GM12878 (cell line): Measurements from ENCODE around the gene ARAP1. TPM values are rescaled to one million over a fixed set of nuclear protein-coding genes. Genes with fewer than 3 reads are reported as not detected.

Source experiments
- ATAC-seq: fragments of 200-7000 bp; cut with Tn5 transposase; 3 replicates; pipeline ENCODE4 v1.9.1; 2020; ENCODE audit warnings: mild to moderate bottlenecking, moderate library complexity
- BruUV-seq: library from RNA; stranded (reverse); fragments of 400-500 nt; replicated peaks from 2 replicates; lab custom pipeline; 2021; lab: Mats Ljungman, UMichigan
- CTCF ChIA-PET: fragments of 300-600 bp; sonication (Branson Sonifier 250); formaldehyde crosslinking; extraction: SDS; loops from one replicate; lab custom pipeline; 2021; ENCODE audit warnings: inconsistent platforms; lab: Yijun Ruan, JAX
- POLR2A ChIA-PET: fragments of 350-600 bp; formaldehyde crosslinking; extraction: SDS; loops from one replicate; lab custom pipeline; 2021; ENCODE audit warnings: inconsistent platforms; lab: Charles Lee
- RAD21 ChIA-PET: fragments of 300-600 bp; sonication (Branson Sonifier 250); formaldehyde crosslinking; loops from one replicate; lab custom pipeline; 2023; ENCODE audit warnings: antibody characterized with exemption; ENCODE audit not compliant: unreplicated experiment; lab: Charles Lee
- SMC1A ChIA-PET: fragments of 300-600 bp; sonication (Branson Sonifier 250); formaldehyde crosslinking; loops from one replicate; lab custom pipeline; 2023; ENCODE audit not compliant: unreplicated experiment, uncharacterized antibody; lab: Charles Lee
- DNase-seq: peaks from one replicate; pipeline ENCODE4 v3.0.0-alpha.2; 2011; ENCODE audit warnings: low read depth, low spot score
- FAIRE-seq: peaks from 3 replicates; lab custom pipeline; 2011; peaks lifted over from hg19 to GRCh38; lab: Jason Lieb, UNC
- H2AFZ ChIP-seq: 2 replicates; pipeline ENCODE4 v1.6.0; 2011; ENCODE audit warnings: low read depth, low read length, control low read depth; ENCODE audit not compliant: control insufficient read depth
- H3K27ac ChIP-seq: 2 replicates; pipeline ENCODE4 v1.5.1; 2011; ENCODE audit warnings: control low read depth; ENCODE audit not compliant: control insufficient read depth, insufficient read depth
- H3K27me3 ChIP-seq, 2 experiments: replicated peaks in 1 of 2; 2 replicates each; pipeline versions ENCODE4 v1.6.0 to v1.6.1; 2011; ENCODE audit warnings: low read length in 1 of 2; ENCODE audit not compliant: control insufficient read depth in 2 of 2, insufficient read depth in 2 of 2
- H3K36me3 ChIP-seq, 2 experiments: 2 replicates each; pipeline ENCODE4 v1.5.1; 2011; ENCODE audit warnings: low read length in 1 of 2; ENCODE audit not compliant: control insufficient read depth in 2 of 2, insufficient read depth in 2 of 2
- H3K4me1 ChIP-seq: 2 replicates; pipeline ENCODE4 v1.6.1; 2011; ENCODE audit warnings: mild to moderate bottlenecking, low read length, moderate library complexity, mixed read lengths; ENCODE audit not compliant: control insufficient read depth, insufficient read depth
- H3K4me2 ChIP-seq: 2 replicates; pipeline ENCODE4 v1.6.0; 2011; ENCODE audit warnings: control low read depth; ENCODE audit not compliant: control insufficient read depth, insufficient read depth
- H3K4me3 ChIP-seq: fragments of 200-600 bp; sonication (generic); 2 replicates; pipeline ENCODE4 v1.5.1; 2016
- H3K79me2 ChIP-seq: 2 replicates; pipeline ENCODE4 v1.6.0; 2011; ENCODE audit warnings: low read length; ENCODE audit not compliant: control insufficient read depth, insufficient read depth
- H3K9ac ChIP-seq: 2 replicates; pipeline ENCODE4 v1.8.0; 2011; ENCODE audit warnings: low read length, control low read depth, mixed read lengths; ENCODE audit not compliant: control insufficient read depth, insufficient read depth
- H3K9me3 ChIP-seq: replicated peaks from 3 replicates; pipeline ENCODE4 v1.5.1; 2011; ENCODE audit warnings: mild to moderate bottlenecking, low read length; ENCODE audit not compliant: control insufficient read depth, insufficient read depth
- H4K20me1 ChIP-seq: 2 replicates; pipeline ENCODE4 v1.6.0; 2011; ENCODE audit not compliant: control insufficient read depth, insufficient read depth
- CHD4 ChIP-seq: fragments of 200-600 bp; sonication (generic); IDR thresholded peaks from 2 replicates; pipeline ENCODE4 v1.6.1; 2016; ENCODE audit warnings: mild to moderate bottlenecking
- EED ChIP-seq: sonication (generic); IDR thresholded peaks from 2 replicates; pipeline ENCODE4 v1.6.1; 2016; ENCODE audit warnings: antibody characterized with exemption, low read depth
- NFYA ChIP-seq: IDR thresholded peaks from 2 replicates; pipeline ENCODE4 v1.6.1; 2011; ENCODE audit warnings: low read depth, mild to moderate bottlenecking, low read length, improper control_type of control experiment, borderline replicate concordance
- NKRF ChIP-seq: fragments of 450-650 bp; conservative IDR thresholded peaks from 2 replicates; pipeline ENCODE4 v1.6.1; 2017; ENCODE audit warnings: mild to moderate bottlenecking, moderate library complexity
- RB1 ChIP-seq: fragments of 450-650 bp; formaldehyde crosslinking; IDR thresholded peaks from 2 replicates; pipeline ENCODE4 v1.6.1; 2017; ENCODE audit warnings: mild to moderate bottlenecking, borderline replicate concordance
- RBBP5 ChIP-seq: fragments of 200-600 bp; sonication (generic); conservative IDR thresholded peaks from 2 replicates; pipeline ENCODE4 v1.6.1; 2016
- SPI1 ChIP-seq: IDR thresholded peaks from 2 replicates; pipeline ENCODE4 v1.6.1; 2011; ENCODE audit warnings: low read depth, mild to moderate bottlenecking, low read length, moderate library complexity, borderline replicate concordance; ENCODE audit not compliant: insufficient read depth
- WRNIP1 ChIP-seq: IDR thresholded peaks from 2 replicates; pipeline ENCODE4 v1.6.1; 2011; ENCODE audit warnings: low read depth, low read length, improper control_type of control experiment, borderline replicate concordance
- WGBS: methylation state at CpG from one replicate; pipeline ENCODE4 v1.1.6; 2016; ENCODE audit warnings: low lambda C conversion rate; ENCODE audit not compliant: insufficient replicate concordance, insufficient coverage; ENCODE audit errors: missing lambda C conversion rate; 5-methylcytosine and 5-hydroxymethylcytosine counted together
- in situ Hi-C: fragments of 300-500 bp; cut with MboI; formaldehyde crosslinking; loops from 9 replicates; pipeline ENCODE4 v1.14.3; 2018; ENCODE audit warnings: mixed read lengths
- intact Hi-C: fragments of 100-400 bp; cut with micrococcal nuclease; formaldehyde crosslinking; loops from one replicate; pipeline ENCODE4 v1.14.2; 2022; ENCODE audit not compliant: unreplicated experiment
- polyA plus RNA-seq, 11 experiments: library from polyadenylated mRNA; depleted of rRNA in 4 of 11; unstranded in 6 of 11; stranded (reverse) in 5 of 11; fragments of >200 nt; fragmentation: Nextera tagmentation in 4 of 11; fragmentation: Illumina TruSeq in 1 of 11; extraction: Ambion mirVana in 4 of 11; extraction: Trizol in 1 of 11; gene quantifications; 1 replicate in 1 of 11; 2 replicates in 10 of 11; pipeline versions ENCODE4 v1.2.1 to v1.2.3, GENCODE V29; 2011 to 2016; ENCODE audit warnings: inconsistent platforms in 2 of 11, missing spikeins in 2 of 11, low read depth in 1 of 11
- total RNA-seq, 4 experiments: library from RNA; depleted of rRNA in 3 of 4; stranded (reverse); fragments of >200 nt in 3 of 4; fragmentation: Illumina TruSeq in 1 of 4; extraction: Trizol in 1 of 4; gene quantifications; 2 replicates each; pipeline versions ENCODE4 v1.2.1 to v1.2.3, GENCODE V29; 2013 to 2021

The ARAP1 gene
- total and polyA plus RNA-seq, 10 of the 15 experiments (the other 5 are each of a cell fraction or from before 2014, with no cell fraction given): 0.55 to 102 (median 51.0) TPM

- Histone ChIP-seq H3K9me3 (no peaks in the 10 kb centered on the region), H3K4me2 (no peak overlapping the region), H3K9ac (no peak overlapping the region), H3K27me3 (no peaks in the 10 kb centered on the region), H3K36me3 (peaks cover 24 to 70% of the 10 kb centered on the region in 2 experiments)
- DNase-seq: no peak
- CTCF ChIA-PET: no interaction called here
- no peak for TF ChIP-seq SPI1
- no peak for TF ChIP-seq RB1
- TF ChIP-seq EED: no peak
- TF ChIP-seq RBBP5: no peak
- TF ChIP-seq CHD4: no peak
- no peak for TF ChIP-seq NKRF
- no peak for TF ChIP-seq WRNIP1
- TF ChIP-seq NFYA: no peak
- TF ChIP-seq, all 136 proteins: peak for 0
- Histone ChIP-seq H3K4me1 (no peaks in the 10 kb centered on the region), H3K79me2 (peaks cover 5% of the 10 kb centered on the region), H2AFZ (no peak overlapping the region), H4K20me1 (peaks cover 5% of the 10 kb centered on the region), H3K27ac (no peak overlapping the region), H3K4me3 (no peak overlapping the region)
- ATAC-seq (no peak), FAIRE-seq (no peak)
- in situ Hi-C loops (no loop called here), intact Hi-C loops (no loop called here)
- no TSS peak for BruUV-seq
- WGBS: 97% methylated on average over 11 of the region's 11 CpGs
- POLR2A ChIA-PET: no interaction called here
- RAD21 ChIA-PET: no interaction called here
- SMC1A ChIA-PET: no interaction called here
Observed at GRCh38 chr11:72710278-72710677, 41.9 kb downstream of the ARAP1 start.
